Spleen (tissue), 7 donors: ENCODE data around the gene COBL.

Source experiments
- POLR2A ChIP-seq, 3 donors: fragments of 450-650 bp; IDR thresholded peaks; one replicate each; pipeline ENCODE4 v1.5.1; 2017; ENCODE audit warnings: antibody characterized with exemption in 3 of 3, mild to moderate bottlenecking in 1 of 3
- TF ChIP-seq, protein P1 (sequence below), 11 experiments: fragments of 200-600 bp in 7 of 11; fragments of 450-650 bp in 4 of 11; sonication (generic) in 4 of 11; IDR thresholded peaks in 8 of 11; conservative IDR thresholded peaks in 3 of 11; 1 replicate in 7 of 11; 2 replicates in 4 of 11; pipeline versions ENCODE4 v1.4.0 to v1.8.0; 2016 to 2021; ENCODE audit warnings: antibody characterized with exemption in 11 of 11, inconsistent platforms in 4 of 11, mild to moderate bottlenecking in 1 of 11
- donor health status: DM: no; HTN: no; CAD: no; lungs with moderate emphysema.
- donor health status: DM: no; HTN: no; CAD: no.
- donor health status: DM: no; HTN: no; CAD: no.

DNA sequence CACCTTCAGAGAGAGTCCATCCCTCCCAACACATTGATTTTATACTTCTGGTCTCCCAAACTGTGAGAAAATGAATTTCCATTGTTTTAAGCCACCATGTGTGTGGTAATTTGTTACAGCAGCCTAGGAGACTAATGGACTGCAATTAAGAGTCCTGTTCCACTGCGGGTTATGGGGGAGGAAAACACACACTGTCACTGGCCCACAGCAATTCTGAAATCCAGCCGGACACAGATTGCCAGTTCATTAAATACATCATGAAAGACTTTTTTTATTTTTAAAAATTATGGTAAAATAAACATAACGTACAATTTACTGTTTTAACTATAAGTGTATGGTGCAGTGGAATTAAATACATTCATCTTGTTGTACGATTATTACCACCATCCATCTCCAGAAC, 340.5 kb downstream of the COBL start:
- TF ChIP-seq, protein P1, sequence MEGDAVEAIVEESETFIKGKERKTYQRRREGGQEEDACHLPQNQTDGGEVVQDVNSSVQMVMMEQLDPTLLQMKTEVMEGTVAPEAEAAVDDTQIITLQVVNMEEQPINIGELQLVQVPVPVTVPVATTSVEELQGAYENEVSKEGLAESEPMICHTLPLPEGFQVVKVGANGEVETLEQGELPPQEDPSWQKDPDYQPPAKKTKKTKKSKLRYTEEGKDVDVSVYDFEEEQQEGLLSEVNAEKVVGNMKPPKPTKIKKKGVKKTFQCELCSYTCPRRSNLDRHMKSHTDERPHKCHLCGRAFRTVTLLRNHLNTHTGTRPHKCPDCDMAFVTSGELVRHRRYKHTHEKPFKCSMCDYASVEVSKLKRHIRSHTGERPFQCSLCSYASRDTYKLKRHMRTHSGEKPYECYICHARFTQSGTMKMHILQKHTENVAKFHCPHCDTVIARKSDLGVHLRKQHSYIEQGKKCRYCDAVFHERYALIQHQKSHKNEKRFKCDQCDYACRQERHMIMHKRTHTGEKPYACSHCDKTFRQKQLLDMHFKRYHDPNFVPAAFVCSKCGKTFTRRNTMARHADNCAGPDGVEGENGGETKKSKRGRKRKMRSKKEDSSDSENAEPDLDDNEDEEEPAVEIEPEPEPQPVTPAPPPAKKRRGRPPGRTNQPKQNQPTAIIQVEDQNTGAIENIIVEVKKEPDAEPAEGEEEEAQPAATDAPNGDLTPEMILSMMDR (IDR thresholded peaks at IDR 0.05 in 8 of 11, conservative IDR thresholded peaks at IDR 0.05 in 3 of 11): no peak
- TF ChIP-seq POLR2A (IDR thresholded peaks at IDR 0.05): no peak
